Left ventricle myocardium inferior (tissue), 1 donor: Measurements from ENCODE around the gene RERE. TPM values are rescaled to one million over a fixed set of nuclear protein-coding genes. Genes with fewer than 3 reads are reported as not detected.

Experiments used
- DNase-seq: peaks from one replicate; pipeline ENCODE4 v3.0.0-alpha.2; 2020
- H3K27ac ChIP-seq: fragments of 200-600 bp; replicated peaks from 2 replicates; pipeline ENCODE4 v1.8.0; 2021
- H3K27me3 ChIP-seq: fragments of 200-600 bp; 2 replicates; pipeline ENCODE4 v1.8.0; 2021; ENCODE audit warnings: low read depth
- H3K36me3 ChIP-seq: fragments of 200-600 bp; 2 replicates; pipeline ENCODE4 v1.8.0; 2021
- H3K4me1 ChIP-seq: fragments of 200-600 bp; 2 replicates; pipeline ENCODE4 v1.8.0; 2021
- H3K4me3 ChIP-seq: fragments of 200-600 bp; 2 replicates; pipeline ENCODE4 v1.8.0; 2021; ENCODE audit warnings: mild to moderate bottlenecking, moderate library complexity
- H3K9me3 ChIP-seq: fragments of 200-600 bp; replicated peaks from 2 replicates; pipeline ENCODE4 v1.8.0; 2021
- intact Hi-C: fragments of 100-400 bp; cut with micrococcal nuclease; formaldehyde crosslinking; loops from one replicate; pipeline ENCODE4 v1.11.0; 2022
- total RNA-seq: library from RNA; stranded (reverse); fragmentation: NEBNext Ultra II Directional; extraction: Animal tissue kit (Norgen Biotek cat#: 25700); gene quantifications from one replicate; pipeline ENCODE4 v1.2.1, GENCODE V29; 2021
- TF ChIP-seq, protein P1 (sequence below): fragments of 200-600 bp; IDR thresholded peaks from 2 replicates; pipeline ENCODE4 v1.8.0; 2021; ENCODE audit warnings: antibody characterized with exemption, mild to moderate bottlenecking, borderline replicate concordance
- donor health status: DM: no; HTN: yes; CAD: no; lungs with severe emphysema.

Gene RERE
- total RNA-seq, 1 donor from 2014 or later = 141 TPM

GRCh38 chr1:8419172-8419571 is 398.3 kb downstream of the RERE start:
- no peaks in the 10 kb centered on the region for H3K27me3 ChIP-seq
- intact Hi-C loops = no loop called here
- H3K4me1 ChIP-seq = peaks cover 96% of the 10 kb centered on the region
- peak overlapping the region; percentile 84 for H3K4me3 ChIP-seq
- no peaks in the 10 kb centered on the region for H3K9me3 ChIP-seq
- H3K36me3 ChIP-seq = peaks cover 32% of the 10 kb centered on the region
- TF ChIP-seq, protein P1, sequence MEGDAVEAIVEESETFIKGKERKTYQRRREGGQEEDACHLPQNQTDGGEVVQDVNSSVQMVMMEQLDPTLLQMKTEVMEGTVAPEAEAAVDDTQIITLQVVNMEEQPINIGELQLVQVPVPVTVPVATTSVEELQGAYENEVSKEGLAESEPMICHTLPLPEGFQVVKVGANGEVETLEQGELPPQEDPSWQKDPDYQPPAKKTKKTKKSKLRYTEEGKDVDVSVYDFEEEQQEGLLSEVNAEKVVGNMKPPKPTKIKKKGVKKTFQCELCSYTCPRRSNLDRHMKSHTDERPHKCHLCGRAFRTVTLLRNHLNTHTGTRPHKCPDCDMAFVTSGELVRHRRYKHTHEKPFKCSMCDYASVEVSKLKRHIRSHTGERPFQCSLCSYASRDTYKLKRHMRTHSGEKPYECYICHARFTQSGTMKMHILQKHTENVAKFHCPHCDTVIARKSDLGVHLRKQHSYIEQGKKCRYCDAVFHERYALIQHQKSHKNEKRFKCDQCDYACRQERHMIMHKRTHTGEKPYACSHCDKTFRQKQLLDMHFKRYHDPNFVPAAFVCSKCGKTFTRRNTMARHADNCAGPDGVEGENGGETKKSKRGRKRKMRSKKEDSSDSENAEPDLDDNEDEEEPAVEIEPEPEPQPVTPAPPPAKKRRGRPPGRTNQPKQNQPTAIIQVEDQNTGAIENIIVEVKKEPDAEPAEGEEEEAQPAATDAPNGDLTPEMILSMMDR = no peak
- peak overlapping the region; percentile 98 for H3K27ac ChIP-seq
- DNase-seq = no peak

- Histone ChIP-seq H3K4me1 (peaks cover 99% of the 10 kb centered on the region), H3K4me3 (peak overlapping the region; percentile 84), H3K9me3 (no peaks in the 10 kb centered on the region), H3K27me3 (no peaks in the 10 kb centered on the region), H3K36me3 (peaks cover 37% of the 10 kb centered on the region), H3K27ac (peak overlapping the region; percentile 98)
- intact Hi-C loops = no loop called here
- TF ChIP-seq, protein P1 = no peak
- no peak for DNase-seq
Measured at GRCh38 chr1:8418301-8418700, 399.1 kb downstream of the RERE start.

GRCh38 chr1:8417625-8418024 is 399.8 kb downstream of the RERE start:
- Histone ChIP-seq H3K4me3 (peak overlapping the region; percentile 84), H3K27ac (peak overlapping the region; percentile 98), H3K9me3 (no peaks in the 10 kb centered on the region), H3K4me1 (peaks cover 99% of the 10 kb centered on the region), H3K36me3 (peaks cover 44% of the 10 kb centered on the region), H3K27me3 (no peaks in the 10 kb centered on the region)
- intact Hi-C loops = no loop called here
- TF ChIP-seq, protein P1 = no peak
- DNase-seq = no peak

DNA sequence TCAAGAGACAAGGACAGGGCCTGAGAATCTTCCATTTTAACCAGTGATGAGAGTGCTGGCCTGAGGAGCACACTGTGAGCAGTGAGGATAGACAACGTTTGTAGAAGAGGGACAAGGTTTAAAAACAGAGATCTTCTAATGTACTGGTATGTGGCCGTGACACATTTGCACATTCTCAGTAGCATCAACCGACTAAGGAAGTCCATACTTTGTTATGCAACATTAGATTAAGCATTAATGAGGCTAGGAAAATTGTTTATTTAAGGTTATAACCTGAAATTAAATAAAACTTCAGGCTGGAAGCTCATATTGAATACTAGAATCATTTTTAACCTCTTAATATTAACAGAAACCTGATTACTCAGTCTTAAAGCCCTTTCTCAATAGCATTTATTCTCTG is 400.6 kb downstream of the RERE start:
- H3K27ac ChIP-seq = peak overlapping the region; percentile 98
- DNase-seq = no peak
- H3K4me1 ChIP-seq = peaks cover 100% of the 10 kb centered on the region
- intact Hi-C loops = no loop called here
- H3K27me3 ChIP-seq = no peaks in the 10 kb centered on the region
- peaks cover 44% of the 10 kb centered on the region for H3K36me3 ChIP-seq
- H3K4me3 ChIP-seq = peak overlapping the region; percentile 84
- no peaks in the 10 kb centered on the region for H3K9me3 ChIP-seq
- TF ChIP-seq, protein P1 = no peak

- peaks cover 100% of the 10 kb centered on the region for H3K4me1 ChIP-seq
- H3K27me3 ChIP-seq = no peaks in the 10 kb centered on the region
- H3K4me3 ChIP-seq = peak overlapping the region; percentile 22
- intact Hi-C loops = no loop called here
- TF ChIP-seq, protein P1 = no peak
- DNase-seq = no peak
- peak overlapping the region; percentile 98 for H3K27ac ChIP-seq
- H3K36me3 ChIP-seq = peaks cover 43% of the 10 kb centered on the region
- no peaks in the 10 kb centered on the region for H3K9me3 ChIP-seq
Measured at GRCh38 chr1:8415526-8416278, 401.7 kb downstream of the RERE start.
